H1 (cell line): ENCODE data around the gene PLEK.

Source experiments
- ASH2L ChIP-seq: fragments of 200-600, 300-600 bp; sonication (generic); IDR thresholded peaks from one replicate; pipeline ENCODE4 v1.7.1; 2017; ENCODE audit warnings: low read length
- EGR1 ChIP-seq: IDR thresholded peaks from 2 replicates; pipeline ENCODE4 v1.6.1; 2011; ENCODE audit warnings: low read depth, low read length, borderline replicate concordance
- EZH2 ChIP-seq: fragments of 200-600 bp; sonication (generic); IDR thresholded peaks from 2 replicates; pipeline ENCODE4 v1.7.1; 2012; ENCODE audit warnings: low read depth, mild to moderate bottlenecking, moderate library complexity, low read length, inconsistent platforms; ENCODE audit not compliant: severe bottlenecking
- HDAC6 ChIP-seq: IDR thresholded peaks from one replicate; pipeline ENCODE4 v1.7.1; 2012; ENCODE audit warnings: low read depth, mild to moderate bottlenecking, inconsistent platforms, low read length, moderate library complexity
- PHF8 ChIP-seq: fragments of 200-600 bp; sonication (generic); conservative IDR thresholded peaks from 2 replicates; pipeline ENCODE4 v1.7.1; 2012; ENCODE audit warnings: low read depth, mild to moderate bottlenecking, inconsistent platforms, low read length, moderate library complexity
- POLR2A ChIP-seq, 2 experiments: IDR thresholded peaks; 1 replicate in 1 of 2; 2 replicates in 1 of 2; pipeline ENCODE4 v1.6.1; 2011; ENCODE audit warnings: low read depth in 2 of 2, low read length in 2 of 2, mild to moderate bottlenecking in 2 of 2; ENCODE audit errors: control extremely low read depth in 1 of 2
- POLR2AphosphoS5 ChIP-seq: IDR thresholded peaks from 2 replicates; pipeline ENCODE4 v1.6.1; 2011; ENCODE audit warnings: low read depth, low read length
- RXRA ChIP-seq: IDR thresholded peaks from 2 replicates; pipeline ENCODE4 v1.6.1; 2011; ENCODE audit warnings: low read depth, mild to moderate bottlenecking, low read length, moderate library complexity; ENCODE audit not compliant: insufficient read depth
- SIN3A ChIP-seq, 2 experiments: IDR thresholded peaks in 1 of 2; conservative IDR thresholded peaks in 1 of 2; 2 replicates each; pipeline ENCODE4 v1.6.1; 2011 to 2012; ENCODE audit warnings: low read length in 2 of 2, improper control_type of control experiment in 1 of 2, low read depth in 1 of 2, mild to moderate bottlenecking in 1 of 2
- SP1 ChIP-seq: IDR thresholded peaks from 2 replicates; pipeline ENCODE4 v1.6.1; 2011; ENCODE audit warnings: low read depth, low read length
- TAF1 ChIP-seq: IDR thresholded peaks from 2 replicates; pipeline ENCODE4 v1.6.1; 2011; ENCODE audit warnings: mild to moderate bottlenecking, low read depth, low read length
- TBP ChIP-seq: IDR thresholded peaks from 2 replicates; pipeline ENCODE4 v1.6.1; 2011; ENCODE audit warnings: low read depth, low read length, improper control_type of control experiment
- TF ChIP-seq, protein P1 (sequence below), 3 experiments: IDR thresholded peaks; 1 replicate in 2 of 3; 2 replicates in 1 of 3; pipeline versions ENCODE4 v1.5.1 to v1.6.1; 2011; ENCODE audit warnings: low read length in 3 of 3, mild to moderate bottlenecking in 3 of 3, inconsistent platforms in 2 of 3, low read depth in 1 of 3, moderate library complexity in 1 of 3; ENCODE audit not compliant: insufficient read depth in 1 of 3; ENCODE audit errors: control extremely low read depth in 1 of 3

DNA sequence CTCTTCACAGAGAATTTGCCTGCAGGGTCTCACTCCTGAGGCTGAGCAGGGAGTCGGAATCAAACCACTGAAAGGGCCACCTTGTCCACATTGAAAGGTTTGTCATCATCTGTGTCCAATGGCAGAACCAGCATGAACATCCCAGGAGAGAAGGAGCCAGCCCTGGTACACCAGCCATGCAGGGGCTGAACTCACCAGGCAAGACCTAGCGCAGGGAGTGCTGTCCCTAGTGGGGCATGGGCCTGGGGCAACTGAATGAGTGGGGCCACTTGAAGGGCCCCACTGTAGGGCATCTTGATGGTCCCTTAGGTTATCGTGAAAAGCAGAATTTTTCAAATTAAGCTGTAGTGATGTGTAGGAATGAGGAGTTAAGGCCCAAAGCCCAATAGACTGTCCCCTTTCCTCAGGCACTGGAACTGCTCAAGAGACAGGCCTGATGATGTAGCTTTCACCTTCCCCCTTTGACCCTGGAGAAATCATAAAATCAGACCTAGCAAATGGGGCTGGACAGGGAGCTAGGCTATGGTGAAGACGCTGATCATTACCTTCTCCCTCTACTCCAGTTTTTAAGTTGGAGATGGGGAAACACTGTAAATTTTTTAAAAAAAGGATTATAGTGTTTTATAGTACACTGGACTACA lies 8.4 kb upstream of the PLEK start:
- TF ChIP-seq POLR2A (IDR thresholded peaks at IDR 0.05; ENCODE audit: control extremely low read depth in 1 of 2, low read depth in 2 of 2, low read length in 2 of 2): no peak
- no peak for TF ChIP-seq POLR2AphosphoS5
- no peak for TF ChIP-seq EGR1
- TF ChIP-seq SIN3A (conservative IDR thresholded peaks at IDR 0.05 in 1 of 2, IDR thresholded peaks at IDR 0.05 in 1 of 2; ENCODE audit: low read depth in 1 of 2, low read length in 2 of 2): no peak
- no peak for TF ChIP-seq SP1
- TF ChIP-seq TBP: no peak
- TF ChIP-seq, protein P1, sequence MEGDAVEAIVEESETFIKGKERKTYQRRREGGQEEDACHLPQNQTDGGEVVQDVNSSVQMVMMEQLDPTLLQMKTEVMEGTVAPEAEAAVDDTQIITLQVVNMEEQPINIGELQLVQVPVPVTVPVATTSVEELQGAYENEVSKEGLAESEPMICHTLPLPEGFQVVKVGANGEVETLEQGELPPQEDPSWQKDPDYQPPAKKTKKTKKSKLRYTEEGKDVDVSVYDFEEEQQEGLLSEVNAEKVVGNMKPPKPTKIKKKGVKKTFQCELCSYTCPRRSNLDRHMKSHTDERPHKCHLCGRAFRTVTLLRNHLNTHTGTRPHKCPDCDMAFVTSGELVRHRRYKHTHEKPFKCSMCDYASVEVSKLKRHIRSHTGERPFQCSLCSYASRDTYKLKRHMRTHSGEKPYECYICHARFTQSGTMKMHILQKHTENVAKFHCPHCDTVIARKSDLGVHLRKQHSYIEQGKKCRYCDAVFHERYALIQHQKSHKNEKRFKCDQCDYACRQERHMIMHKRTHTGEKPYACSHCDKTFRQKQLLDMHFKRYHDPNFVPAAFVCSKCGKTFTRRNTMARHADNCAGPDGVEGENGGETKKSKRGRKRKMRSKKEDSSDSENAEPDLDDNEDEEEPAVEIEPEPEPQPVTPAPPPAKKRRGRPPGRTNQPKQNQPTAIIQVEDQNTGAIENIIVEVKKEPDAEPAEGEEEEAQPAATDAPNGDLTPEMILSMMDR (IDR thresholded peaks at IDR 0.05; ENCODE audit: control extremely low read depth in 1 of 3, insufficient read depth in 1 of 3, low read depth in 1 of 3, low read length in 3 of 3): no peak
- no peak for TF ChIP-seq PHF8
- TF ChIP-seq ASH2L: no peak
- TF ChIP-seq EZH2: no peak
- TF ChIP-seq TAF1: no peak
- no peak for TF ChIP-seq HDAC6
- TF ChIP-seq RXRA: no peak
